ENCODE data around the gene TOM1. TPM values are rescaled to one million over a fixed set of nuclear protein-coding genes. Genes with fewer than 3 reads are reported as not detected.
A peak's percentile ranks its signal among the peaks of the same experiment; 100 is the strongest.

TOM1 gene
- total and polyA plus RNA-seq, 4 donors: 17.9 to 53.0 (median 50.5) TPM

DNA sequence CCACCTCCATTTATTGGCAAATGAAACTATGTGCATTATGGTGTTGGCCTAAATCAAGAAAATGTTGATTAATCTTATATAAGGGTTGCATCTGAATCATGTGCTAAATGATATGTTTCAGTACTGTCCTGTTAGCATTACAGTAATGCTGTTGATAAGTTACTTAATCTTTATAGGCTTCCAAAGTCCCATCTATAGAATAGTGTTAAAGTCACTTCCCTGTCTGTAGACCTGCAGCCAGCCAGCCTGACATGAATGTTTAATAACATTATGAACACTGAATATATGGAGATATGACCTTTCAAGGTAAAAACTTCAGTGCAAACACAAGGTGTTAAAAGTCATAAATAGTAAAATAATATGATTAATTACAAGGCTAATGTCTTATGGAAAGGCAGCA is 3.6 kb upstream of the TOM1 start (continued):
- TF ChIP-seq GABPA (IDR thresholded peaks at IDR 0.05 in 1 of 2, conservative IDR thresholded peaks at IDR 0.05 in 1 of 2) (no peak), FOXA2 (IDR thresholded peaks at IDR 0.05) (no peak), NR2F2 (IDR thresholded peaks at IDR 0.05) (no peak), EGR1 (IDR thresholded peaks at IDR 0.05; ENCODE audit: low read depth in 2 of 2) (no peak), TAF1 (conservative IDR thresholded peaks at IDR 0.05) (no peak), YY1 (IDR thresholded peaks at IDR 0.05) (no peak)
- TF ChIP-seq, protein P1, sequence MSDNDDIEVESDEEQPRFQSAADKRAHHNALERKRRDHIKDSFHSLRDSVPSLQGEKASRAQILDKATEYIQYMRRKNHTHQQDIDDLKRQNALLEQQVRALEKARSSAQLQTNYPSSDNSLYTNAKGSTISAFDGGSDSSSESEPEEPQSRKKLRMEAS (IDR thresholded peaks at IDR 0.05): no peak
- TF ChIP-seq, protein P2, sequence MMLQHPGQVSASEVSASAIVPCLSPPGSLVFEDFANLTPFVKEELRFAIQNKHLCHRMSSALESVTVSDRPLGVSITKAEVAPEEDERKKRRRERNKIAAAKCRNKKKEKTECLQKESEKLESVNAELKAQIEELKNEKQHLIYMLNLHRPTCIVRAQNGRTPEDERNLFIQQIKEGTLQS (IDR thresholded peaks at IDR 0.05): no peak

DNA sequence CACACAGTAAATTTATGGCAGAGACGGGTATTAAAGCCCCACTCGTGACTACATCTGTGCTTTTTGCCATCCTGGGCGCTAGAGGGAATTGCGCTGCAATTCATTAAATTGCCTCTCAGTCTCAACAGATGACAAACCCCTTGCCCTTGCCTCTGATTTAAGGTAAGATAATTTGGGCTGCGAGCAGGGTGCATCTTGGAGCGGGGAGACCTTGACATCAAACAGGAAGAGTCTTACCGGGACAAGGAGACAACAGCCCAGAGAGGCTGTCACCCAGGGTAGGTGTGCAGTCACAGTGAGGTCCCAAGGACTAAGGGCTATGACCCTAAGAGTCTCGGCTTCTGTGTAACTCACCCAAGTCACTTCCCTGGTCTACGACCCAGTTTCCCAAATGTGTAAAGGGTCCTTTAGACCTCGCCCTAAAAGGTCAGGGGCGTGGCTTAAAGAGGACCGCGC is 449 bp upstream of the TOM1 start:
- Histone ChIP-seq H3K9ac (ENCODE audit: low read depth in 1 of 2, low read length in 2 of 2) (peak overlapping the region; percentile 49 to 69), H3K27me3 (ENCODE audit: control insufficient read depth in 4 of 4, insufficient read depth in 4 of 4, low read length in 3 of 4) (no peaks in the 10 kb centered on the region), H3K27ac (ENCODE audit: low read depth in 1 of 2, low read length in 2 of 2) (peak overlapping the region; percentile 98 to 99), H3K9me3 (ENCODE audit: control insufficient read depth in 4 of 4, low read length in 3 of 4) (no peaks in the 10 kb centered on the region), H3K4me3 (ENCODE audit: low read depth in 1 of 3, low read length in 3 of 3) (peak overlapping the region; percentile 12 to 81 (median 29)), H3K4me1 (ENCODE audit: control insufficient read depth in 4 of 4, insufficient read depth in 4 of 4, low read length in 3 of 4) (peaks cover 0 to 28% (median 16%) of the 10 kb centered on the region in 4 donors), H3K36me3 (ENCODE audit: control insufficient read depth in 4 of 4, insufficient read depth in 3 of 4, low read depth in 1 of 4, low read length in 3 of 4) (peaks cover 0 to 9% (median 3%) of the 10 kb centered on the region in 4 donors)
- 26% methylated on average over 13 of the region's 13 CpGs for whole genome bisulfite sequencing
- no peak for DNase-seq (ENCODE audit: low spot score)
- no peak for TF ChIP-seq JUND (IDR thresholded peaks at IDR 0.05)
- TF ChIP-seq, protein P3, sequence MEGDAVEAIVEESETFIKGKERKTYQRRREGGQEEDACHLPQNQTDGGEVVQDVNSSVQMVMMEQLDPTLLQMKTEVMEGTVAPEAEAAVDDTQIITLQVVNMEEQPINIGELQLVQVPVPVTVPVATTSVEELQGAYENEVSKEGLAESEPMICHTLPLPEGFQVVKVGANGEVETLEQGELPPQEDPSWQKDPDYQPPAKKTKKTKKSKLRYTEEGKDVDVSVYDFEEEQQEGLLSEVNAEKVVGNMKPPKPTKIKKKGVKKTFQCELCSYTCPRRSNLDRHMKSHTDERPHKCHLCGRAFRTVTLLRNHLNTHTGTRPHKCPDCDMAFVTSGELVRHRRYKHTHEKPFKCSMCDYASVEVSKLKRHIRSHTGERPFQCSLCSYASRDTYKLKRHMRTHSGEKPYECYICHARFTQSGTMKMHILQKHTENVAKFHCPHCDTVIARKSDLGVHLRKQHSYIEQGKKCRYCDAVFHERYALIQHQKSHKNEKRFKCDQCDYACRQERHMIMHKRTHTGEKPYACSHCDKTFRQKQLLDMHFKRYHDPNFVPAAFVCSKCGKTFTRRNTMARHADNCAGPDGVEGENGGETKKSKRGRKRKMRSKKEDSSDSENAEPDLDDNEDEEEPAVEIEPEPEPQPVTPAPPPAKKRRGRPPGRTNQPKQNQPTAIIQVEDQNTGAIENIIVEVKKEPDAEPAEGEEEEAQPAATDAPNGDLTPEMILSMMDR (IDR thresholded peaks at IDR 0.05; ENCODE audit: low read depth, low read length, missing input control): no peak
- no peak for TF ChIP-seq YY1 (IDR thresholded peaks at IDR 0.05)
- TF ChIP-seq, protein P4, sequence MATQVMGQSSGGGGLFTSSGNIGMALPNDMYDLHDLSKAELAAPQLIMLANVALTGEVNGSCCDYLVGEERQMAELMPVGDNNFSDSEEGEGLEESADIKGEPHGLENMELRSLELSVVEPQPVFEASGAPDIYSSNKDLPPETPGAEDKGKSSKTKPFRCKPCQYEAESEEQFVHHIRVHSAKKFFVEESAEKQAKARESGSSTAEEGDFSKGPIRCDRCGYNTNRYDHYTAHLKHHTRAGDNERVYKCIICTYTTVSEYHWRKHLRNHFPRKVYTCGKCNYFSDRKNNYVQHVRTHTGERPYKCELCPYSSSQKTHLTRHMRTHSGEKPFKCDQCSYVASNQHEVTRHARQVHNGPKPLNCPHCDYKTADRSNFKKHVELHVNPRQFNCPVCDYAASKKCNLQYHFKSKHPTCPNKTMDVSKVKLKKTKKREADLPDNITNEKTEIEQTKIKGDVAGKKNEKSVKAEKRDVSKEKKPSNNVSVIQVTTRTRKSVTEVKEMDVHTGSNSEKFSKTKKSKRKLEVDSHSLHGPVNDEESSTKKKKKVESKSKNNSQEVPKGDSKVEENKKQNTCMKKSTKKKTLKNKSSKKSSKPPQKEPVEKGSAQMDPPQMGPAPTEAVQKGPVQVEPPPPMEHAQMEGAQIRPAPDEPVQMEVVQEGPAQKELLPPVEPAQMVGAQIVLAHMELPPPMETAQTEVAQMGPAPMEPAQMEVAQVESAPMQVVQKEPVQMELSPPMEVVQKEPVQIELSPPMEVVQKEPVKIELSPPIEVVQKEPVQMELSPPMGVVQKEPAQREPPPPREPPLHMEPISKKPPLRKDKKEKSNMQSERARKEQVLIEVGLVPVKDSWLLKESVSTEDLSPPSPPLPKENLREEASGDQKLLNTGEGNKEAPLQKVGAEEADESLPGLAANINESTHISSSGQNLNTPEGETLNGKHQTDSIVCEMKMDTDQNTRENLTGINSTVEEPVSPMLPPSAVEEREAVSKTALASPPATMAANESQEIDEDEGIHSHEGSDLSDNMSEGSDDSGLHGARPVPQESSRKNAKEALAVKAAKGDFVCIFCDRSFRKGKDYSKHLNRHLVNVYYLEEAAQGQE (IDR thresholded peaks at IDR 0.05): no peak
- no peak for TF ChIP-seq FOXA2 (IDR thresholded peaks at IDR 0.05)
- no peak for TF ChIP-seq SP1 (IDR thresholded peaks at IDR 0.05)
- TF ChIP-seq RXRA (IDR thresholded peaks at IDR 0.05): peak in 1 of 2 donors; percentile 52
- no peak for TF ChIP-seq GABPA (IDR thresholded peaks at IDR 0.05 in 1 of 2, conservative IDR thresholded peaks at IDR 0.05 in 1 of 2)
- TF ChIP-seq HNF4G (IDR thresholded peaks at IDR 0.05): no peak
- TF ChIP-seq, protein P5, sequence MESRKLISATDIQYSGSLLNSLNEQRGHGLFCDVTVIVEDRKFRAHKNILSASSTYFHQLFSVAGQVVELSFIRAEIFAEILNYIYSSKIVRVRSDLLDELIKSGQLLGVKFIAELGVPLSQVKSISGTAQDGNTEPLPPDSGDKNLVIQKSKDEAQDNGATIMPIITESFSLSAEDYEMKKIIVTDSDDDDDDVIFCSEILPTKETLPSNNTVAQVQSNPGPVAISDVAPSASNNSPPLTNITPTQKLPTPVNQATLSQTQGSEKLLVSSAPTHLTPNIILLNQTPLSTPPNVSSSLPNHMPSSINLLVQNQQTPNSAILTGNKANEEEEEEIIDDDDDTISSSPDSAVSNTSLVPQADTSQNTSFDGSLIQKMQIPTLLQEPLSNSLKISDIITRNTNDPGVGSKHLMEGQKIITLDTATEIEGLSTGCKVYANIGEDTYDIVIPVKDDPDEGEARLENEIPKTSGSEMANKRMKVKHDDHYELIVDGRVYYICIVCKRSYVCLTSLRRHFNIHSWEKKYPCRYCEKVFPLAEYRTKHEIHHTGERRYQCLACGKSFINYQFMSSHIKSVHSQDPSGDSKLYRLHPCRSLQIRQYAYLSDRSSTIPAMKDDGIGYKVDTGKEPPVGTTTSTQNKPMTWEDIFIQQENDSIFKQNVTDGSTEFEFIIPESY (IDR thresholded peaks at IDR 0.05): no peak
- TF ChIP-seq, protein P2 (IDR thresholded peaks at IDR 0.05): no peak
- TF ChIP-seq RAD21 (IDR thresholded peaks at IDR 0.05): peak in 1 of 2 donors; percentile 3
- peak; percentile 33 for TF ChIP-seq NR2F2 (IDR thresholded peaks at IDR 0.05)

Data from liver (tissue), 9 donors.